K562 (cell line): ENCODE results near the gene PPT2. TPM values are rescaled to one million over a fixed set of nuclear protein-coding genes. Genes with fewer than 3 reads are reported as not detected.

Source experiments
- CHD1 ChIP-seq: fragments of 200-600 bp; sonication (generic); IDR thresholded peaks from one replicate; pipeline ENCODE4 v1.6.1; 2012; ENCODE audit warnings: mild to moderate bottlenecking, moderate library complexity, low read length, inconsistent platforms
- CHD4 ChIP-seq: fragments of 200-600 bp; sonication (generic); IDR thresholded peaks from 3 replicates; pipeline ENCODE4 v1.6.1; 2012; ENCODE audit warnings: low read depth, mild to moderate bottlenecking, mixed read lengths, low read length, inconsistent platforms; ENCODE audit not compliant: insufficient read depth, insufficient replicate concordance, poor library complexity, severe bottlenecking
- DACH1 ChIP-seq: fragments of 450-650 bp; IDR thresholded peaks from 2 replicates; pipeline ENCODE4 v1.6.1; 2018; ENCODE audit not compliant: partially characterized antibody
- ELF1 ChIP-seq: fragments of 200-800 bp; sonication (Bioruptor generic); IDR thresholded peaks from 2 replicates; pipeline ENCODE4 v1.6.1; 2016; ENCODE audit warnings: missing genetic modification characterization, missing compliant biosample characterization
- ETS2 ChIP-seq: IDR thresholded peaks from 2 replicates; pipeline ENCODE4 v1.6.1; 2016; ENCODE audit warnings: borderline replicate concordance, missing genetic modification characterization, mild to moderate bottlenecking, moderate library complexity, missing compliant biosample characterization; ENCODE audit not compliant: poor library complexity, severe bottlenecking
- FOXA3 ChIP-seq, 2 experiments: fragments of 450-650 bp in 1 of 2; sonication (generic) in 1 of 2; formaldehyde crosslinking; IDR thresholded peaks in 1 of 2; conservative IDR thresholded peaks in 1 of 2; 2 replicates each; pipeline versions ENCODE4 v1.4.0 to v1.8.0; 2020 to 2022; ENCODE audit warnings: mild to moderate bottlenecking in 2 of 2, missing genetic modification reagents in 1 of 2
- HMBOX1 ChIP-seq: sonication (generic); IDR thresholded peaks from 2 replicates; pipeline ENCODE4 v1.6.1; 2016
- NELFE ChIP-seq: IDR thresholded peaks from 2 replicates; pipeline ENCODE4 v1.6.1; 2011; ENCODE audit warnings: mild to moderate bottlenecking; ENCODE audit not compliant: insufficient read depth, insufficient read length
- NR1H2 ChIP-seq: sonication (generic); formaldehyde crosslinking; IDR thresholded peaks from 2 replicates; pipeline ENCODE4 v1.4.0; 2020; ENCODE audit warnings: mild to moderate bottlenecking, missing genetic modification reagents
- SMARCB1 ChIP-seq: IDR thresholded peaks from 2 replicates; pipeline ENCODE4 v1.6.1; 2011; ENCODE audit warnings: improper control_type of control experiment, low read depth; ENCODE audit not compliant: insufficient read length
- SRF ChIP-seq, 2 experiments: fragments of 250-450, 450-650 bp in 1 of 2; sonication (Bioruptor Pico) in 1 of 2; sonication (generic) in 1 of 2; formaldehyde crosslinking; IDR thresholded peaks; 2 replicates each; pipeline versions ENCODE4 v1.5.0 to v1.5.1; 2020 to 2022; ENCODE audit warnings: mild to moderate bottlenecking in 1 of 2, missing genetic modification reagents in 1 of 2
- ZC3H11A ChIP-seq: IDR thresholded peaks from 2 replicates; pipeline ENCODE4 v1.6.1; 2012; ENCODE audit warnings: low read depth, low read length, improper control_type of control experiment
- ZC3H8 ChIP-seq: fragments of 450-650 bp; IDR thresholded peaks from 2 replicates; pipeline ENCODE4 v1.6.1; 2017
- ZNF347 ChIP-seq: fragments of 450-650 bp; formaldehyde crosslinking; IDR thresholded peaks from 2 replicates; pipeline ENCODE4 v1.4.0; 2020; ENCODE audit warnings: low read depth, mild to moderate bottlenecking, moderate library complexity
- polyA plus RNA-seq, 8 experiments: library from polyadenylated mRNA; depleted of rRNA in 4 of 8; stranded (reverse) in 5 of 8; unstranded in 3 of 8; fragments of >200 nt; fragmentation: Nextera tagmentation in 2 of 8; fragmentation: Illumina TruSeq in 1 of 8; extraction: Ambion mirVana in 2 of 8; extraction: Trizol in 1 of 8; gene quantifications; 2 replicates each; pipeline versions ENCODE4 v1.2.1 to v1.2.3, GENCODE V29; 2011 to 2014; ENCODE audit warnings: inconsistent platforms in 1 of 8, missing spikeins in 1 of 8
- total RNA-seq, 7 experiments: library from RNA; depleted of rRNA in 6 of 7; stranded (reverse); fragments of >200 nt in 6 of 7; fragmentation: Illumina TruSeq in 2 of 7; extraction: Trizol in 2 of 7; gene quantifications; 2 replicates each; pipeline versions ENCODE4 v1.2.1 to v1.2.3, GENCODE V29; 2011 to 2021; ENCODE audit warnings: low replicate concordance in 1 of 7
- TF ChIP-seq, protein P1 (sequence below): fragments of 450-650 bp; IDR thresholded peaks from 2 replicates; pipeline ENCODE4 v1.6.1; 2016; ENCODE audit warnings: mild to moderate bottlenecking, moderate library complexity

PPT2 gene
- total and polyA plus RNA-seq, 9 of the 15 experiments (the other 6 are each of a cell fraction or from before 2014, with no cell fraction given): 27.4 to 98.8 (median 69.9) TPM

- TF ChIP-seq, protein P1, sequence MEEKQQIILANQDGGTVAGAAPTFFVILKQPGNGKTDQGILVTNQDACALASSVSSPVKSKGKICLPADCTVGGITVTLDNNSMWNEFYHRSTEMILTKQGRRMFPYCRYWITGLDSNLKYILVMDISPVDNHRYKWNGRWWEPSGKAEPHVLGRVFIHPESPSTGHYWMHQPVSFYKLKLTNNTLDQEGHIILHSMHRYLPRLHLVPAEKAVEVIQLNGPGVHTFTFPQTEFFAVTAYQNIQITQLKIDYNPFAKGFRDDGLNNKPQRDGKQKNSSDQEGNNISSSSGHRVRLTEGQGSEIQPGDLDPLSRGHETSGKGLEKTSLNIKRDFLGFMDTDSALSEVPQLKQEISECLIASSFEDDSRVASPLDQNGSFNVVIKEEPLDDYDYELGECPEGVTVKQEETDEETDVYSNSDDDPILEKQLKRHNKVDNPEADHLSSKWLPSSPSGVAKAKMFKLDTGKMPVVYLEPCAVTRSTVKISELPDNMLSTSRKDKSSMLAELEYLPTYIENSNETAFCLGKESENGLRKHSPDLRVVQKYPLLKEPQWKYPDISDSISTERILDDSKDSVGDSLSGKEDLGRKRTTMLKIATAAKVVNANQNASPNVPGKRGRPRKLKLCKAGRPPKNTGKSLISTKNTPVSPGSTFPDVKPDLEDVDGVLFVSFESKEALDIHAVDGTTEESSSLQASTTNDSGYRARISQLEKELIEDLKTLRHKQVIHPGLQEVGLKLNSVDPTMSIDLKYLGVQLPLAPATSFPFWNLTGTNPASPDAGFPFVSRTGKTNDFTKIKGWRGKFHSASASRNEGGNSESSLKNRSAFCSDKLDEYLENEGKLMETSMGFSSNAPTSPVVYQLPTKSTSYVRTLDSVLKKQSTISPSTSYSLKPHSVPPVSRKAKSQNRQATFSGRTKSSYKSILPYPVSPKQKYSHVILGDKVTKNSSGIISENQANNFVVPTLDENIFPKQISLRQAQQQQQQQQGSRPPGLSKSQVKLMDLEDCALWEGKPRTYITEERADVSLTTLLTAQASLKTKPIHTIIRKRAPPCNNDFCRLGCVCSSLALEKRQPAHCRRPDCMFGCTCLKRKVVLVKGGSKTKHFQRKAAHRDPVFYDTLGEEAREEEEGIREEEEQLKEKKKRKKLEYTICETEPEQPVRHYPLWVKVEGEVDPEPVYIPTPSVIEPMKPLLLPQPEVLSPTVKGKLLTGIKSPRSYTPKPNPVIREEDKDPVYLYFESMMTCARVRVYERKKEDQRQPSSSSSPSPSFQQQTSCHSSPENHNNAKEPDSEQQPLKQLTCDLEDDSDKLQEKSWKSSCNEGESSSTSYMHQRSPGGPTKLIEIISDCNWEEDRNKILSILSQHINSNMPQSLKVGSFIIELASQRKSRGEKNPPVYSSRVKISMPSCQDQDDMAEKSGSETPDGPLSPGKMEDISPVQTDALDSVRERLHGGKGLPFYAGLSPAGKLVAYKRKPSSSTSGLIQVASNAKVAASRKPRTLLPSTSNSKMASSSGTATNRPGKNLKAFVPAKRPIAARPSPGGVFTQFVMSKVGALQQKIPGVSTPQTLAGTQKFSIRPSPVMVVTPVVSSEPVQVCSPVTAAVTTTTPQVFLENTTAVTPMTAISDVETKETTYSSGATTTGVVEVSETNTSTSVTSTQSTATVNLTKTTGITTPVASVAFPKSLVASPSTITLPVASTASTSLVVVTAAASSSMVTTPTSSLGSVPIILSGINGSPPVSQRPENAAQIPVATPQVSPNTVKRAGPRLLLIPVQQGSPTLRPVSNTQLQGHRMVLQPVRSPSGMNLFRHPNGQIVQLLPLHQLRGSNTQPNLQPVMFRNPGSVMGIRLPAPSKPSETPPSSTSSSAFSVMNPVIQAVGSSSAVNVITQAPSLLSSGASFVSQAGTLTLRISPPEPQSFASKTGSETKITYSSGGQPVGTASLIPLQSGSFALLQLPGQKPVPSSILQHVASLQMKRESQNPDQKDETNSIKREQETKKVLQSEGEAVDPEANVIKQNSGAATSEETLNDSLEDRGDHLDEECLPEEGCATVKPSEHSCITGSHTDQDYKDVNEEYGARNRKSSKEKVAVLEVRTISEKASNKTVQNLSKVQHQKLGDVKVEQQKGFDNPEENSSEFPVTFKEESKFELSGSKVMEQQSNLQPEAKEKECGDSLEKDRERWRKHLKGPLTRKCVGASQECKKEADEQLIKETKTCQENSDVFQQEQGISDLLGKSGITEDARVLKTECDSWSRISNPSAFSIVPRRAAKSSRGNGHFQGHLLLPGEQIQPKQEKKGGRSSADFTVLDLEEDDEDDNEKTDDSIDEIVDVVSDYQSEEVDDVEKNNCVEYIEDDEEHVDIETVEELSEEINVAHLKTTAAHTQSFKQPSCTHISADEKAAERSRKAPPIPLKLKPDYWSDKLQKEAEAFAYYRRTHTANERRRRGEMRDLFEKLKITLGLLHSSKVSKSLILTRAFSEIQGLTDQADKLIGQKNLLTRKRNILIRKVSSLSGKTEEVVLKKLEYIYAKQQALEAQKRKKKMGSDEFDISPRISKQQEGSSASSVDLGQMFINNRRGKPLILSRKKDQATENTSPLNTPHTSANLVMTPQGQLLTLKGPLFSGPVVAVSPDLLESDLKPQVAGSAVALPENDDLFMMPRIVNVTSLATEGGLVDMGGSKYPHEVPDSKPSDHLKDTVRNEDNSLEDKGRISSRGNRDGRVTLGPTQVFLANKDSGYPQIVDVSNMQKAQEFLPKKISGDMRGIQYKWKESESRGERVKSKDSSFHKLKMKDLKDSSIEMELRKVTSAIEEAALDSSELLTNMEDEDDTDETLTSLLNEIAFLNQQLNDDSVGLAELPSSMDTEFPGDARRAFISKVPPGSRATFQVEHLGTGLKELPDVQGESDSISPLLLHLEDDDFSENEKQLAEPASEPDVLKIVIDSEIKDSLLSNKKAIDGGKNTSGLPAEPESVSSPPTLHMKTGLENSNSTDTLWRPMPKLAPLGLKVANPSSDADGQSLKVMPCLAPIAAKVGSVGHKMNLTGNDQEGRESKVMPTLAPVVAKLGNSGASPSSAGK: peak; percentile 24; the same call in 1 of the 2 replicates
- TF ChIP-seq NELFE (no peak), NR1H2 (CRISPR knock-in tag) (no peak), ELF1 (tag) (no peak), ZNF347 (CRISPR knock-in tag) (no peak), ZC3H11A (no peak), HMBOX1 (peak; percentile 46; the same call in 1 of the 2 replicates), SRF (CRISPR knock-in tag; IDR thresholded peaks at IDR 0.05) (no peak), ZC3H8 (no peak), ETS2 (tag) (no peak), CHD1 (no peak), FOXA3 (CRISPR knock-in tag; conservative IDR thresholded peaks at IDR 0.05 in 1 of 2, IDR thresholded peaks at IDR 0.05 in 1 of 2) (peak in 1 of 2 experiments; percentile 53; a peak in 2 of 4 replicates), DACH1 (no peak), SMARCB1 (no peak), CHD4 (no peak)
Measured at GRCh38 chr6:32152769-32153563, 975 bp upstream of the PPT2 start (continued).
